ENCODE data around the gene LRRC58. TPM values are rescaled to one million over a fixed set of nuclear protein-coding genes. Genes with fewer than 3 reads are reported as not detected.

Gene LRRC58
- total RNA-seq, 2 donors from 2014 or later, result 20.2 to 21.8 TPM

GRCh38 chr3:120355486-120355885, 6.3 kb upstream of the LRRC58 start:
- Histone ChIP-seq H3K4me3 (no peak overlapping the region), H3K4me1 (peaks cover 3% of the 10 kb centered on the region), H3K36me3 (replicated peaks in 1 of 2; ENCODE audit: insufficient read depth in 1 of 2, low read depth in 2 of 2) (no peaks in the 10 kb centered on the region), H3K27me3 (no peaks in the 10 kb centered on the region), H3K9me3 (no peaks in the 10 kb centered on the region), H3K27ac (no peak overlapping the region)
- intact Hi-C loops (cut with DNase I), result no loop called here
- no peak for ATAC-seq
- DNase-seq, result no peak
- TF ChIP-seq POLR2A (IDR thresholded peaks at IDR 0.05) (no peak), CTCF (IDR thresholded peaks at IDR 0.05) (no peak)
- 70 to 88% methylated on average over 1 of the region's 1 CpG for WGBS, 2 donors

- ATAC-seq (no peak), DNase-seq (no peak)
- TF ChIP-seq CTCF (IDR thresholded peaks at IDR 0.05) (no peak), POLR2A (IDR thresholded peaks at IDR 0.05) (no peak)
- Histone ChIP-seq H3K36me3 (replicated peaks in 1 of 2; ENCODE audit: insufficient read depth in 1 of 2, low read depth in 2 of 2) (no peaks in the 10 kb centered on the region), H3K27ac (no peak overlapping the region), H3K4me3 (no peak overlapping the region), H3K27me3 (no peaks in the 10 kb centered on the region), H3K9me3 (no peaks in the 10 kb centered on the region), H3K4me1 (peaks cover 3% of the 10 kb centered on the region)
- intact Hi-C loops (cut with DNase I), result no loop called here
Measured at GRCh38 chr3:120353463-120353862, 4.3 kb upstream of the LRRC58 start.

GRCh38 chr3:120352017-120352416, 2.9 kb upstream of the LRRC58 start:
- ATAC-seq (no peak), DNase-seq (no peak)
- H3K27me3 ChIP-seq, result no peaks in the 10 kb centered on the region
- no peak overlapping the region for H3K27ac ChIP-seq
- intact Hi-C loops (cut with DNase I), result no loop called here
- no peaks in the 10 kb centered on the region for H3K36me3 ChIP-seq (replicated peaks in 1 of 2; ENCODE audit: insufficient read depth in 1 of 2, low read depth in 2 of 2)
- peaks cover 11% of the 10 kb centered on the region for H3K4me1 ChIP-seq
- no peak overlapping the region for H3K4me3 ChIP-seq
- H3K9me3 ChIP-seq, result no peaks in the 10 kb centered on the region
- no peak for TF ChIP-seq POLR2A (IDR thresholded peaks at IDR 0.05)
- TF ChIP-seq CTCF (IDR thresholded peaks at IDR 0.05), result no peak
- 80 to 88% methylated on average over 4 of the region's 4 CpGs for WGBS, 2 donors

- Histone ChIP-seq H3K36me3 (replicated peaks in 1 of 2; ENCODE audit: insufficient read depth in 1 of 2, low read depth in 2 of 2) (no peaks in the 10 kb centered on the region), H3K4me1 (peaks cover 21% of the 10 kb centered on the region), H3K27me3 (no peaks in the 10 kb centered on the region), H3K27ac (peak overlapping the region in 3 of 4 donors; percentile 88 to 94 (median 93)), H3K4me3 (no peak overlapping the region), H3K9me3 (no peaks in the 10 kb centered on the region)
- DNase-seq, result peak; percentile 17 to 31 (median 25)
- 48 to 56% methylated on average over 8 of the region's 8 CpGs for WGBS, 2 donors
- intact Hi-C loops (cut with DNase I), result no loop called here
- no peak for TF ChIP-seq CTCF (IDR thresholded peaks at IDR 0.05)
- no peak for TF ChIP-seq POLR2A (IDR thresholded peaks at IDR 0.05)
- ATAC-seq, result no peak
Measured at GRCh38 chr3:120350401-120350941, 1.3 kb upstream of the LRRC58 start.

- Histone ChIP-seq H3K4me3 (peak overlapping the region; percentile 70 to 82), H3K9me3 (no peaks in the 10 kb centered on the region), H3K27me3 (no peaks in the 10 kb centered on the region), H3K4me1 (peaks cover 24% of the 10 kb centered on the region), H3K36me3 (replicated peaks in 1 of 2; ENCODE audit: insufficient read depth in 1 of 2, low read depth in 2 of 2) (no peaks in the 10 kb centered on the region), H3K27ac (peak overlapping the region; percentile 74 to 94 (median 90))
- no peak for TF ChIP-seq POLR2A (IDR thresholded peaks at IDR 0.05)
- no peak for TF ChIP-seq CTCF (IDR thresholded peaks at IDR 0.05)
- DNase-seq, result no peak
- no peak for ATAC-seq
- intact Hi-C loops (cut with DNase I), result no loop called here
- WGBS, 2 donors, result 2 to 3% methylated on average over 6 of the region's 6 CpGs
Measured at GRCh38 chr3:120349855-120350125, 636 bp upstream of the LRRC58 start.
